Tibial nerve (tissue), 4 donors: ENCODE measurements around the gene KIF3B. TPM values are rescaled to one million over a fixed set of nuclear protein-coding genes. Genes with fewer than 3 reads are reported as not detected.

ENCODE experiments used
- DNase-seq, 2 donors: peaks; one replicate each; pipeline ENCODE4 v3.0.0-alpha.2; 2019; ENCODE audit warnings: low spot score in 2 of 2
- H3K27ac ChIP-seq, 4 donors: fragments of 200-600 bp; sonication (generic) in 3 of 4; one replicate each; pipeline ENCODE4 v1.5.1; 2017 to 2019; ENCODE audit warnings: mild to moderate bottlenecking in 1 of 4
- H3K27me3 ChIP-seq, 2 donors: fragments of 200-600 bp; sonication (generic) in 1 of 2; one replicate each; pipeline versions ENCODE4 v1.5.1 to v1.6.0; 2017 to 2019
- H3K36me3 ChIP-seq, 3 donors: fragments of 200-600 bp; sonication (generic); one replicate each; pipeline ENCODE4 v1.5.1; 2018 to 2019
- H3K4me1 ChIP-seq, 4 donors: fragments of 200-600 bp; sonication (generic) in 3 of 4; one replicate each; pipeline ENCODE4 v1.5.1; 2017 to 2019
- H3K4me3 ChIP-seq, 4 donors: fragments of 200-600 bp; sonication (generic) in 3 of 4; one replicate each; pipeline ENCODE4 v1.5.1; 2017 to 2019; ENCODE audit warnings: mild to moderate bottlenecking in 1 of 4, moderate library complexity in 1 of 4
- H3K9me3 ChIP-seq, 4 donors: fragments of 200-600 bp; sonication (generic) in 3 of 4; one replicate each; pipeline ENCODE4 v1.5.1; 2017 to 2019
- EP300 ChIP-seq, 2 donors: sonication (generic); formaldehyde crosslinking; IDR thresholded peaks; one replicate each; pipeline ENCODE4 v1.6.1; 2017; ENCODE audit warnings: antibody characterized with exemption in 2 of 2, mild to moderate bottlenecking in 1 of 2
- POLR2A ChIP-seq, 2 donors: fragments of 450-650 bp; IDR thresholded peaks; one replicate each; pipeline ENCODE4 v1.6.1; 2017; ENCODE audit warnings: antibody characterized with exemption in 2 of 2, mild to moderate bottlenecking in 2 of 2, moderate library complexity in 2 of 2
- WGBS, 2 donors: methylation state at CpG; one replicate each; pipeline ENCODE4 v1.1.5; 2018; 5-methylcytosine and 5-hydroxymethylcytosine counted together
- total RNA-seq, 4 donors: library from RNA; depleted of rRNA; stranded (reverse); fragments of >200 nt; gene quantifications; one replicate each; pipeline ENCODE4 v1.1.0, GENCODE V29; 2016
- TF ChIP-seq, protein P1 (sequence below), 5 experiments: fragments of 200-600 bp in 3 of 5; fragments of 450-650 bp in 2 of 5; sonication (generic) in 3 of 5; IDR thresholded peaks; one replicate each; pipeline ENCODE4 v1.5.1; 2016 to 2019; ENCODE audit warnings: antibody characterized with exemption in 5 of 5, mild to moderate bottlenecking in 3 of 5, moderate library complexity in 2 of 5

The KIF3B gene
- total RNA-seq, 4 donors from 2014 or later, result 27.3 to 32.9 (median 31.7) TPM

DNA sequence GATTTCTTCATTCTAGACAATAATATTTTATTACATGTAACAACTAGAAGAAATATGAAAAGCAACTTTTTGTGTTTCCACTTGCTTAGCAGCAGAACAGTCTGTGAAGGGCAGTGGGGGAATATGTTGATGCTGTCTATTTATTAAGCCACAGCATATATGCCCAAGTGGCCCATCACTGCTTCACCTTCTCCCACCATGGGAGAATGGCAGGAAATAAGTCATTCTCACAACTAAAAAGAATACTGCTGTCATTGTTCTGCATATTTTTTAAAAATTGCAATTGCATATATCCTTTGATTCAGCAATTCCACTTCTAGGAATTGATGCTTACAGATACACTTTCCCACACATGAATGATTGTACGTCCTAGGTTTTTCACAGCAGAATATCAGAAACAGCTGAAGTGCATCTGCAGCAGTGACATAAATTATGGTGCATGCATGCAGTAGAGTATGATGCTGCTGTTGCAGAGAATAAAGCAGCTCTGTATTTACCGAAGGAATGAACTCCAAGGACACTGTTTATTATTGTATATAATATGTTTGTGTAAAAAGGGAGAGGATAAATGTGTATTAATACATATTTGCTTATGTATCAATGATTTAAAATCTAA lies 26.8 kb downstream of the KIF3B start:
- no peak overlapping the region for H3K27ac ChIP-seq
- no peaks in the 10 kb centered on the region for H3K27me3 ChIP-seq
- H3K4me1 ChIP-seq, result peaks cover 0 to 3% (median 0%) of the 10 kb centered on the region in 4 donors
- no peak for DNase-seq
- H3K4me3 ChIP-seq, result no peak overlapping the region
- TF ChIP-seq EP300 (IDR thresholded peaks at IDR 0.05), result no peak
- TF ChIP-seq POLR2A (IDR thresholded peaks at IDR 0.05), result no peak
- TF ChIP-seq, protein P1, sequence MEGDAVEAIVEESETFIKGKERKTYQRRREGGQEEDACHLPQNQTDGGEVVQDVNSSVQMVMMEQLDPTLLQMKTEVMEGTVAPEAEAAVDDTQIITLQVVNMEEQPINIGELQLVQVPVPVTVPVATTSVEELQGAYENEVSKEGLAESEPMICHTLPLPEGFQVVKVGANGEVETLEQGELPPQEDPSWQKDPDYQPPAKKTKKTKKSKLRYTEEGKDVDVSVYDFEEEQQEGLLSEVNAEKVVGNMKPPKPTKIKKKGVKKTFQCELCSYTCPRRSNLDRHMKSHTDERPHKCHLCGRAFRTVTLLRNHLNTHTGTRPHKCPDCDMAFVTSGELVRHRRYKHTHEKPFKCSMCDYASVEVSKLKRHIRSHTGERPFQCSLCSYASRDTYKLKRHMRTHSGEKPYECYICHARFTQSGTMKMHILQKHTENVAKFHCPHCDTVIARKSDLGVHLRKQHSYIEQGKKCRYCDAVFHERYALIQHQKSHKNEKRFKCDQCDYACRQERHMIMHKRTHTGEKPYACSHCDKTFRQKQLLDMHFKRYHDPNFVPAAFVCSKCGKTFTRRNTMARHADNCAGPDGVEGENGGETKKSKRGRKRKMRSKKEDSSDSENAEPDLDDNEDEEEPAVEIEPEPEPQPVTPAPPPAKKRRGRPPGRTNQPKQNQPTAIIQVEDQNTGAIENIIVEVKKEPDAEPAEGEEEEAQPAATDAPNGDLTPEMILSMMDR (IDR thresholded peaks at IDR 0.05), result no peak
- 37 to 42% methylated on average over 2 of the region's 2 CpGs for WGBS, 2 donors
- H3K36me3 ChIP-seq, result peaks cover 0 to under 1% (median 0%) of the 10 kb centered on the region in 3 donors
- H3K9me3 ChIP-seq, result no peaks in the 10 kb centered on the region

GRCh38 chr20:32312718-32313424 lies 35.4 kb downstream of the KIF3B start:
- no peak for DNase-seq
- 81 to 90% methylated on average over 2 to 3 of the region's 3 CpGs for WGBS, 2 donors
- Histone ChIP-seq H3K27me3 (no peaks in the 10 kb centered on the region), H3K36me3 (peaks cover 0 to 75% (median 19%) of the 10 kb centered on the region in 3 donors), H3K9me3 (no peaks in the 10 kb centered on the region), H3K4me3 (no peak overlapping the region), H3K27ac (no peak overlapping the region), H3K4me1 (no peaks in the 10 kb centered on the region)
- TF ChIP-seq EP300 (IDR thresholded peaks at IDR 0.05), result no peak
- TF ChIP-seq, protein P1 (IDR thresholded peaks at IDR 0.05), result no peak
- TF ChIP-seq POLR2A (IDR thresholded peaks at IDR 0.05), result no peak

- Histone ChIP-seq H3K9me3 (no peaks in the 10 kb centered on the region), H3K4me1 (no peaks in the 10 kb centered on the region), H3K4me3 (no peak overlapping the region), H3K27me3 (no peaks in the 10 kb centered on the region), H3K27ac (no peak overlapping the region), H3K36me3 (peaks cover 0 to 89% (median 20%) of the 10 kb centered on the region in 3 donors)
- DNase-seq, result no peak
- TF ChIP-seq, protein P1 (IDR thresholded peaks at IDR 0.05), result no peak
- TF ChIP-seq EP300 (IDR thresholded peaks at IDR 0.05) (no peak), POLR2A (IDR thresholded peaks at IDR 0.05) (no peak)
- WGBS, 2 donors, result 60 to 78% methylated on average over 1 of the region's 1 CpG
Observed at GRCh38 chr20:32314768-32315167, 37.3 kb downstream of the KIF3B start.

DNA sequence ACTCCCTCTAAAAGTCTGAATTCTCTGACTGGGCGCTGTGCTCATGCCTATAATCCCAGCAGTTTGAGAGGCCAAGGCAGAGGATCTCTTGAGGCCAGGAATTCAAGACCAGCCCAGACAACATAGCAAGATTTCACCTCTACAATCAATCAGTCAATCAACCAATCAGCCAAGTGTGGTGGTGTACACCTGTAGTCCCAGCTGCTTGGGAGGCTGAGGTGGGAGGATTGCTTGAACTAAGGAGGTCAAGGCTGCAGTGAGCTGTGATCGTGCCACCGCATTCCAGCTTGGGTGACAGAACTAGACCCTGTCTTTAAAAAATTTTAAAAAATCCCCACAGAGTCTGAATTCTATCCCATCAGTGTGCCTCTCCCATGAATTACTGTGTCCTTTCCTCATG lies 37.9 kb downstream of the KIF3B start:
- TF ChIP-seq EP300 (IDR thresholded peaks at IDR 0.05) (no peak), POLR2A (IDR thresholded peaks at IDR 0.05) (no peak)
- TF ChIP-seq, protein P1 (IDR thresholded peaks at IDR 0.05), result no peak
- 93 to 100% methylated on average over 3 of the region's 3 CpGs for WGBS, 2 donors
- no peaks in the 10 kb centered on the region for H3K9me3 ChIP-seq
- no peak overlapping the region for H3K27ac ChIP-seq
- no peaks in the 10 kb centered on the region for H3K27me3 ChIP-seq
- H3K36me3 ChIP-seq, result peaks cover 0 to 85% (median 20%) of the 10 kb centered on the region in 3 donors
- H3K4me1 ChIP-seq, result no peaks in the 10 kb centered on the region
- no peak for DNase-seq
- no peak overlapping the region for H3K4me3 ChIP-seq

DNA sequence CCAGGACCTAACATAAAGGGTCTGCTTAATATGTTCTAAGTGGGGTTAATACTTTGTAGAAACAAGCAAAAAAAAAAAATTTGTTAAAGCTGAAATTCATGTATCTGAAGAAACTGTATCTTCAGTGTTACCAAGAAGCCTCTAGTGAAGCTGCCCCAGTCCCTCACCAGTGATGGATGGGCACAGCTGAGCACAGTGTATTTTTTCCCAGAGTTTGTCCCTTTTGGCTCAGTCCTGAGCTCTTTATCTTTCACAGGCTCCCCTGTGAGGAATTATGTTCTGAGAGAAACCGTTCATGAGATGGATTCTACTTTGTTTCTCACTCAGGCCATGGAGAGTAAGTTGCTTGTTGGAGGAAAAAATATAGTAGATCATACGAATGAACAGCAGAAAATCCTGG lies 38.4 kb downstream of the KIF3B start:
- WGBS, 2 donors, result 69 to 85% methylated on average over 2 of the region's 2 CpGs
- Histone ChIP-seq H3K9me3 (no peaks in the 10 kb centered on the region), H3K4me1 (no peaks in the 10 kb centered on the region), H3K36me3 (peaks cover 0 to 80% (median 20%) of the 10 kb centered on the region in 3 donors), H3K4me3 (no peak overlapping the region), H3K27me3 (no peaks in the 10 kb centered on the region), H3K27ac (no peak overlapping the region)
- no peak for DNase-seq
- TF ChIP-seq, protein P1 (IDR thresholded peaks at IDR 0.05), result no peak
- TF ChIP-seq EP300 (IDR thresholded peaks at IDR 0.05), result no peak
- no peak for TF ChIP-seq POLR2A (IDR thresholded peaks at IDR 0.05)
